NCI-H748 (cell line): Measurements from ENCODE around the gene PREX1.

Experiments used
- DNase-seq: peaks from one replicate; lab custom pipeline; 2025; ENCODE audit not compliant: unreplicated experiment; lab: John Stamatoyannopoulos, UW

The PREX1 gene

DNA sequence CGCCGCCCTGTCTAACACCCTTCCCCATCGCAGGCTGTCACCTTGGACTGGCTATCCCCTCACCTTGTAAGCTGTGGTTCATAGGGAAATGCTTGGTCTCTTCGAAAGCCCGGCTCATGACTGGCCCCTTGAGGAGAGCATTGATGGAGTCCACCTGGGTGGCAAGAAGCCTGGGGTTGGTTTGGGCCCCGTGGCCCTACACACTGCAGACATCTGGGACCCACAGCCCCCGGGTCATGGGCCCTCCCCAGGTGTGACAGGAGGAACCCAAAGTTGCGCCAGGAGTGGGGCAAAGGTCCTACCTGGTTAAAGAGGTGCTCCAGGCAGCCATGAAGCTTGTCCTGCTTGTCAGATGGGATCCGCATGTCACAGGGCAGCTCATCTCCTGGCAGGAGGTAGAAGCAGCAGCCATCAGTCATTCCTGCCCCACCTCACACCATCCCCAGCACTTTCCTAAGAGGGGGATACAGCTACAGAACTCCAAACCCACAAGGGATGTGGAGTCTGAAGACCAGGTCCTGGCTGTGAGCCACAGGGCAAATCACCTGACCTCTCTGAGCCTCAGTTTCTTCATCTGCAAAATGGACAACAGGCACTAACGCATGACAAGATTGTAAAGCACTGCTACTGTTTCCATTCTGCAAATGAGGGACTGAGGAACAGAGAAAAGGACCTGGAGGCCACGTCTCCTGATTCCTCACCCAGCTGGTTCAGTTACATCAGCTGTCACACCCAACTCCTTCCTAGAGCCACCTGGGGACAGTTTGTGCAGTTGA is 185.5 kb downstream of the PREX1 start:
- DNase-seq: no peak

DNA sequence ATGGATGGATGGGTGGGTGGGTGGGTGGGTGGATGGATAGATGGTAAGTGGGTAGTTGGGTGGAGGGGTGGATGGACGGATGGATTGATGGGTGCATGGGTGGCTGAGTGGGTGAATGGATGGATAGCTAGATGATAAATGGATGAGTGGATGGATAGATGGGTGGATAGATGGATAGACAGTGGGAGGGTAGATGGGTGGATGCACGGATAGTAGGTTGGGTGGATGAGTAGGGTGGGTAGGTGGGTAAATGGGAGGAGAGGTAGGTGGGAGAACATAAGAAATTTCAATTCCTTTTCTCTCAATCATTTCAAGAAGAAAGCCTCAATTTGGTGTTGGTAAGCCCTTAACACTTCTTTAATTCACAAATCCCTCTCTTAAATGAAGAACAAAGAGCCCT is 186.9 kb downstream of the PREX1 start:
- no peak for DNase-seq

DNA sequence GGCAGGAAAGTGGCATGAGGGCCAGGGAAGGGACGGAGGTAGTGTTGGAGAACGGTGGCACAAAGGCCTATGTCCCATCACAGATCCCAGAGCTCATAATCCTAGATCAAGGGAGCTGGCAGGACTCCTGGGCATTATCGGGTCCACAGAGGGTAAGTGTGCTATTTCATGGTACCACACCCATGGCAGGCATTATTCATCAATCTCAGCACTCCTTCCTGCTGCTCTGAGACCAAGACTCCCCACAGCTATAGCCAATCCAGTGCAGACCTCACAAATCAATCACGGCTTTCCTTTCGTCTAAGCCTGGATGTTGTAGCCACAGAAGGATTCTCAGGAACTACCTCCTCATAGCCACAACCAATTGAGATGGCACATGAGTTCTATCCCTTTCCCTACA is 187.9 kb downstream of the PREX1 start:
- no peak for DNase-seq

DNA sequence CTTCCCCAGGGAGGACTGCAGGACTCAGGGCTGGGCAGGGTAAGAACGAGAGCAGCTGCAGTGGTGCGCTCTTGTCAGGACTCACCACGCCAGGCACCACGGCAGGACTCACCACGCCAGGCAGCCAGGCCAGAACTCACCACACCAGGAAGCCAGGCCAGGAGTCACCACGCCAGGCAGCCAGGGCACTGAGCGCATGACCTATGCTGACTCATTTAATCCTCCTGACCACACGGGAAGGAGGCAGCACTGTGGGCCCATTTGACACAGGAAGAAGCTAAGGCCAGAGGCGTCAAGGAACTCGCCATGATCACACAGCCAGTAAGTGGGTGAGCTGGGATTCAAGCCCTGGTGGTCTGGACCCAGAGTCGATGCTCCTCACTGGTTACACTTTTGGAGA is 189.3 kb downstream of the PREX1 start:
- no peak for DNase-seq

DNA sequence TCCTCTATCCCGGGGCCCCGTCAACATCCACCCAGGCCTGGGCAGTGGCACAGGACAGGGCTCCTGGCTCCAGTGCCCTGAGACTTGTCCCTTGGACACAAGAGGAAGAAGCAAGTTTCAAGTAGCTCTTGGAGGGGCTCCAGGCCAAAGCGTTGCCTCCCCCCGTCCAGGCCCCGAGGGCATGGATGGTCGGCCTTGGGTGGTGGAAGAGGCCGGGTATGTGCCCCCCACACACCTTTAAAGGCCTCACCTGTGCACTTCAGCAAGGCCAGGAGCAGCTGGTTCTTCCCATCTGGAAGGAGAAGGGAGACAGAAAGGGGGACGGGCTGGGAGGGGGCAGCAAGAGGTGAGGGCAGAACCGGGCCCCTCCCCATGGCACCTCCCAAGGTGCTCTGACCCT is 190.3 kb downstream of the PREX1 start:
- DNase-seq: no peak

DNA sequence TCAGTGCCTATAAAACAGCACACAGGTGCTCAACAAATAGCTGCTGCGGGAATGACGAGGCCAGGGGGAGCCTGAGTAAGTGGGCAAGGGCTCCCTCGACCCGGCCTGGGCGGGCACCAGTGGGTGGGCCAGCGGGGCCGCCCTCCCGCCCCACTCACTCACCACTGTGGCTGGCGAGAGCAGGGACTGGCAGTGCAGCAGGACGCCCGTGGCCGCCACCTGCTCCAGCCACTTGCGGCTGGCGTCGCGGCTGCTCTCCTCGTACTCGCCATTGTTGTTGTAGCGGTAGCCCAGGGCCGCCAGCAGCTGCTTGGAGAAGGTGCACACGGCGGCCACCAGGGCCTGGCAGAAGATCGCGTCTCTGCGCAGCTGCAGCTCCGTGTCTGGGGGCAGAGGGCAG is 191.5 kb downstream of the PREX1 start:
- DNase-seq: no peak

DNA sequence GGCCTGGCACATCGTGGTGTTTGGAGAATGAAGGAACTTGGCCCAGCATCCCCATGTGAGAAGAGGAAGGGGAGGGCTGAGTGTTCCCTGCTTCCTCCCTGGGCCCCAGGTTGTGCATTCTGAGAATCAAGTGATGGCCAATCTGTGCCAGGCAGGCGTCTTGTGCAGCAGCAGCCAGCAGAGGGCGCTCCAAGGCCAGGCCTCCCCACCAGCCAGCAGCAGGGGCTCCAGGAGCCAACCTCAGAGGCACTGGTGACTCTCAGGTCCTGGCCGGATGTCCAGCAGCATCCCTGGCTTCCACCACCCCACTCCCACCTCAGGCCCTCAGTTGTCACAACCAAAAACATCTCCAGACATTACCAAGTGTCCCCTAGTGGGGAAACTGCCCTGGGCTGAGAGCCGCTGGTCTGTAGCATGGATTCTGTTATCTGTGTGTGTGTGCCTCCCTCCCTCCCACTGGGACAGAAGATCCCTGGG is 192.0 kb downstream of the PREX1 start:
- DNase-seq: peak; percentile 41

DNA sequence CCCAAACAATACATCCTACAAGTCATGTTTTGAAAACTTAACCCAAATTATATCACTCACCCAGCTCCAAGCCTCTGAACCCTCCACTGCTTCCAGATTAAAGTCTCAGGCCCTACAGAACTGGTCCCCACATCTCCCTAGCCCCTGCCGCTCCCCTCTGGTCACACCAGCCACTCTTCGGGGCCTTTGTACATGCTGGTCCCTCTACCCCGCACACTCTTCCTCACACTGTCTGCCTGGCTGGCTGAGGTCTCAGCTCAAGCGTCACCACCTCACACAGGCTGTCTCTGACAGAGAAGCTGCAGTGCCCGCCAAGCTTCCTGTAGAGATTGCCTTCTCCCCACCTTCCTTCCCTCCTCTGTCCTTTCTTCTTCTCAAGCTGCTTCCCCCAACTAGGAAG is 192.4 kb downstream of the PREX1 start:
- no peak for DNase-seq

DNA sequence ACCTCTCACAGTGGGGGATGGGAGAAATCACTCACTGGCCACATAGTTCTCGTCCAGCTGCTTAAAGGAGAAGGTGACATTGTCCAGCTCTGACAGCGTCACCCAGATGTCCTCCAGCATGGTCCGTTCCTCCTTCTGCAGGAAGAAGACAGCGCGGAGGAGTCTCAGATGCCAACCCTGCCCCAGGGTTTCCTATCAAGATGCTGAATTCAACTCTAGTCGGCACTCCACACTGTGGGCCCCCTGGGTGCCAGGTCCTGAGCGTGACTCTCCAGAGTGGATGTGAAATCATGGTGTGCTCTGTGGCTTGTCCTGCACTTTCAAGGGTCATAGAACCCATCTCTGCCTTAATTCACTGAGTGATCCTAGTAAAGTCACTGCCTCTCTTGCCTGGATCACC is 193.2 kb downstream of the PREX1 start:
- DNase-seq: no peak

DNA sequence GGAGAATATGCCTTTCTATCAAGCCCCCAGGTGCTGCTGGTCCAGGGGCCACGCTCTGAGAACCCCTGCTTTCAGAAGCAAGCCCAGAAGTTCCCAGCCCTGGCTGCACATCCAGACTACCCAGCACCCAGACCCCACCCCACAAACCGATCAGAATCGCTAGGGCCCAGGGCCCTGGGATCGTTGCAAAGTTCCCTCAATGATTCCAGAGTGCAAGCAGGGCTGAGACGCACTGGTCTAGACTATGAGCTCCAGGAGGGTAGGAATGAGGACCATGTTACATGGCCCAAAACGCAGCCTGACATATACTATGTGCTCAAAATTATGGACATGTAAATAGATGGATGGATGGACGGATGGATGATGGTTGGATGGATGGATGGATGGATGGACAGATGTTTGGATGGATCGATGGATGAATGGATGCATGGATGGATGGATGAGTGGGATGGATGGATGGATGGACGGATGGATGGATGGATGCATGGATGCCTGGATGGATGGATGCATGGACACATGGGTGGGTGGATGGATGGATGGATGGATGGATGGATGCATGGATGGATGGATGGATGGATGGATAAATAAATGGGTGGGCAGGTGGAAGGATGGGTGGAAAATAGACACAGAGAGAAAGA is 194.1 kb downstream of the PREX1 start:
- no peak for DNase-seq

DNA sequence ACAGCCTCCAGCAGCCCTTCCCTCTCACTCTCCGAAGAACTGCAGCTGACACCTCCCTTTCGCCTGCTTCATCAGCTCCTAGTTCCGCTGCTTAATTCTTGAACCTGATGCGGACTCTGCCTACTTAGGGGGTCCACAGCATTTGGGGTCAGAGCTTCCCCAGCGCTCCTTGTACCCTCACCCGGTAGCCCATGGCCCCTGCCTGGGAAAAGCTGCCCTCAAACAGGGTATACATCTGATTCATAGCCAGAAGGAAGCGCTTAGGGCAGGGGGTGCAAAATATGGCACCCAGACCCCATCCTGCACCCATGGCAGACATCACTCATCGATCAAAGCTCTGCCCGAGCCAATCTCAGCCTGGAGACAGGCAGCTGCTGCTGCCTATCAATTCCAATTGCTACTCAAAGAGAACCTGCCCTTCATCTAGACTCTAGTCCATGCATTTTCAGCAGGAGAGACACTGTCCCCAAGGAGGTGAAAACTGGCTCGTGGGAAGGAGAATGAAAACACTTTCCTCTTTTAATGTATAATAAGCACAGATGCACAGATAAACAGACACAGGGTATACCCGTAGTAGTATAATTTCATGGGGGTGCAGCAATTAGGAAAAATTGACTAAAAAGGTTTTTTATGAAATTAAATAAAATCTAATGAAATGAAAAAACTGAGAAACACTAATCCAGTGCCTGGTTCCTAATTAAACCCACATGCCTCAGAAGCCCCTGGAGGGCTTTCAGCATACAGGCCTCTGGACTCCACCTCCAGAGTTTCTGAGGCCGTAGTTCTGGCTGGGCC is 194.8 kb downstream of the PREX1 start:
- no peak for DNase-seq

DNA sequence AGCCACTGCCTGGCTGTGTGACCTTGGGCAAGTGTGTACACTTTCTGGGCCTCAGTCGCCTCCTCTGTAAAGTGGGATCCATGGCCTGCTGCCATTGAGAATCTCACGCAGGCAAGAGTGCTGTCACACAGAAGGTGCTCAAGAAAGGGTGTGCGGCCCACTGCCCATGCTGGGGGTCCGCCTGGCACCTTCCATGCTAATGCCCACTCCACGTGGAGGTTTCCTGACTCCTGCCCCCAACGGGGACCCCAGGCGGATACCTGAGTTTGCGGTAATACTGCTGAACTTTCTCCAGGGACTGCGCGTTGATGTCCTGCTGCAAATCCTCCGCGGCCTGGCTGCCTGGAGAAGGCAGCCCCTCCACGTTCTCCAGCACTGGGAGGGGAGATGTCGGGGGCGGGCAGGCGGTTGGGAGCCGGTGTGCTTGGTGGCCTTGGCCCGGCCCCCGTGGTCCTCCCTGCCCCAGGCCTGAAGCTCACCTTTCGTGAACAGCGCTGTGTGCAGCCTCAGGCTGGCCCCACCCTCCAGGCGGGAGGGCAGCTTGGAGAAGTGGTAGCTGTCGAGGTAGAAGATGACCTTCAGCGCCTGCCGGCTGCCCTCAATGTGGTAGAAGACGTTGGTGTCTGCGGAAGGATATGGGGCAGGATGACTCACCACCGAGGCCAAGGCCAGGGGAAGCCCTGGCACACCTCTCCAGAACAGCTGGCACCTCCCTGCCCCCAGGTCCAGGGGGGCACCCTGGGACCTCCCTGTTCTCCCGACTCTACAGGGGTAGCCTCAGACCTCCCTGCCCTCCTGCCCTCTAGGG is 195.6 kb downstream of the PREX1 start:
- no peak for DNase-seq

DNA sequence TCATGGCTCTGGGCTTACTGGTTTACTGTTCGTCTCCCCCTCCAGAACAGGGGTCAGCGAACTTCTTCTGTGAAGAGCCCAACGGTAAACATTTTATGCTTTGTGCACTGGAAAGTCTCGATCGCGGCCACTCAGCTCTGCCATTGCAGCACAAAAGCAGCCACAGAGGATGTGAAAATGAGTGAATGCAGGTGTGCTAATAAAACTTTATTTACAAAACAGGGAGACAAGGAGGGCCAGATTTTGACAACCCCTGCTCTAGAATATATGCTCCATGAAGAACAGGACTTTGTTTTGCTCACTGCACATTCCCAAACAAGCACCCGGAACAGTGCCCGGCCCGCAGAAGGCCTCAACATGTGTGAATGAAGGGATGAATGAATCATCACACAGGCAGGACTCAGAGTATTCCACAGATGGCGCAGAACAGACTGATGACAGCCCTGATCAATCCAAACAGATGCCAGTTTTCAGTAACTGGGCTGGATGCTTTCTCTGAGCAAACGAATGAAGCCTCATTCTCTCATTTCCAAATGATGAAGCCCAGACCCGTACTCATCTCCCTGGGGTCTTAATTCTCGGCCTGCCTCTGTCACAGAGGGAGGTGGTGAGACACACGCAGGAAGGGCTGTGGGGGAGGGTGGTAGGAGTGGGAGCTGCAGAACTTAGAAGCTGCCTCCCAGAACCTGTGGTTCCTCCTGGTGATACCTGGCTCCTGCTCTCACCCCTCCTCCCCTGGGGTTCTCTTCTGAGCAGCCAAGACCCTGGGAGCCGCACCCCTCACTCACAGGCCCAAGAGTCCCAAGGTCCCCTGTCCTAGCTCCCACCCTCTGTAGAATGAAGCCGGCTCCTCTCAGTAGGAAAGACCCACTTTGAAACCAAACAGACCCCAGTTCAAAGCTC is 196.4 kb downstream of the PREX1 start:
- DNase-seq: peak; percentile 35

DNA sequence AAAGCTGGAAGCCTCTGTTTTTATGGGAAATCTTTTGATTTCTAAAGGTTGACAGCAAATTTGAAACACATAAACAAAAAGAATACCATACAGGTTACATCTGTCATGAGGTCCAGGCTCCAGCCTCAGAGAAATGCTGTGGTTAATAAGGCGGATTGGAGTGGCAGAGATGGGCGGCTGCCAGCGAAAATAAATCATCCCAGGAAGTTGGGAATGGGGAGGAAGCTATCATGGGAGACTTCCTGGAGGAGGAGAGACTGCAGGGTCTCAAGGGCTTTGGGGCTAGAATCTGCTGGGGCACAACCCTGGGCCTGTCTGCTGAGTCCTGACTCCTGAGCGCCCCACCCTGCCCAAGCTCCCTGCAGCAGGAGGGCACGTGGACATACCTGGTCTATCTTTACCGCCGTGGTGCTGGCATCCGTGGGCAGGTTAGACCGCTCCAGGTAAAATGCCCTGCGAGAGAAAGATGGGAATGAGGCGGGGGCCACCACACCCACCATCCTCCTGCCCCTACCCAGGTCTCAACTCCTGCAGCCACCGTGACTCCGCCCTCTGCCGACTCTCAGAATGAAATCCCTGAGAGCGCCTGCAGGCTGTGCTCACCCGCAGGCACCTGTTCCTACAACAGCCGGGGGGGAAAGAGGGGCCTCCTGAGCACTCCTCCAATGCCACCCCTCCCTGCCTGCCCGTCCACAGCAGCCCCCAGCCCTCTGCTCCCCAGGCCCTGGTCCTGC is 197.3 kb downstream of the PREX1 start:
- peak; percentile 39 for DNase-seq

DNA sequence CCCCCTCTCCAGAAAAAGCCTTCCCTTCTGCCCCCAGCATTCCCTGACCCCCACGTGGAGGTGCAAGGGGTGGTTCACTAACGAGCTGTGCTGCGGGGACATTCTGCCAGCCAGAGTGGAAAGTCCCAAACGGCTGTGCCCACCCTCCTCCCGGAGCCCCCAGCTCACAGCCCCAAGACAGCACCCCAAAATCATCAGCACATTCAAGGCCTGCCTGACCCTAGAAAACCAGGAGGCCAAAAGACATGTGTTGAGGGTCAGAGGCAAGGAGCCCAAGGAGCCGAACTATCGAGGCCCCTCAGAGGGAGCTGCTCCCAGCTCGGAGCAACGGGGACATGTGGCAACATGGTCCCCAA is 197.9 kb downstream of the PREX1 start:
- no peak for DNase-seq

DNA sequence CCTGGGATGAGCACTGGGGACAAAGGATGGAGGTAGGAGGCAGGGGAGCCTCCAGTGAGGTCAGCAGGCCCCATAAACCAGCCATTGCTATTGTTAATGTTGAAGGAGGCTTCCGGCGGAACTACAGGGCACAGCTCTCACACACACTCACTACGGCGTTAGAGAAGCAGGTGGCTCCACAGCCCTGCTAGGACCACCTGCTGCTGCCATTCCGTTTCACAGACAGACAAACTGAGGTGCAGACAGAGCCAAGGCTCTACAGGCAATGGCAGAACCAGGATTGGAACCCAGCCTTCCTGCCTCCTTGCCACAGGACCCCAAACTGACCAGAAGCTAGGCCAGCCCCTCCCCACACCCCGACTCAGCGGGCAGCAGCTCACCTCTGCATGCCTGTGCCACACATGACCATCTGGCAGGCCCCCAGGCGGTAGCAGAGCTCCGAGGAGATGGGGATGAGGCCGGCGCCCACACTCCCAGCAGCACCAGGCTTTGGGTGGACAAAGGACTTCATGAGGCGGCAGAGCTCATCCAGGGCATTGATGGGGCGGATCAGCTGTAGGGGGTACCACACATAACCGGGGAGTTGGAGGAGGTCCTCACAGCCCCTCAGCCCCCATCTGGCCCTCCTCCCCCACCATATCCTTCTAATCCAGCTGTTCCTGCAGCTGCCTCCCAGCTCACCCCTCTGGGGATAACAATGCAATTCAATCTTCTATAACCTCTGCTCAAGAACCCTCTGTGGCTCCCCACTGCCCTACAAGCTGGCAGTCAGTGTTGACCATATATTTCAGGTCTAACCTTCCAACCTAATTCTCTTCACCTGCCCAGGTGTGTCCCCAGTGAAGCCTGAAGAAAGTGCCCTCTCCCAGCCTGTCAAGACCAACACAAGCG is 198.5 kb downstream of the PREX1 start:
- no peak for DNase-seq

DNA sequence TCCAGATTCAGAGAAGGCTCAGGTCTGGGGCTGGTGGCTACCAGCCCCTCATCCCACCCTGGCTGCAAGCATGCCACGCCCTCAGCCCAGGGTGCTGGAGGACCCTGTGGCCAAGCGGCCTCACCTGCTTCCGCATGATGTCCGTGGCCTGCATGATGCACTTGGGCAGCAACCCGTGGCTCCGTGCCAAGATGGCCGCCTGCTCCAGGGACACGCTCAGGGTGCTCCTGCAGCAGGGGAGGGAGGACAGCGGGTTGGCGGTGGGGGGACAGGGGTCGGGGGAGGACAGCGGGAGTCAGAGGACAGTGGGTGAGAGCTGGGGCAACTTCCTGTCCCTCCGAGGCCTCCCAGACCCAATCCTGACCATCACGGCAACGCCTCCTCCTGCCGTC is 200.1 kb downstream of the PREX1 start:
- DNase-seq: no peak

DNA sequence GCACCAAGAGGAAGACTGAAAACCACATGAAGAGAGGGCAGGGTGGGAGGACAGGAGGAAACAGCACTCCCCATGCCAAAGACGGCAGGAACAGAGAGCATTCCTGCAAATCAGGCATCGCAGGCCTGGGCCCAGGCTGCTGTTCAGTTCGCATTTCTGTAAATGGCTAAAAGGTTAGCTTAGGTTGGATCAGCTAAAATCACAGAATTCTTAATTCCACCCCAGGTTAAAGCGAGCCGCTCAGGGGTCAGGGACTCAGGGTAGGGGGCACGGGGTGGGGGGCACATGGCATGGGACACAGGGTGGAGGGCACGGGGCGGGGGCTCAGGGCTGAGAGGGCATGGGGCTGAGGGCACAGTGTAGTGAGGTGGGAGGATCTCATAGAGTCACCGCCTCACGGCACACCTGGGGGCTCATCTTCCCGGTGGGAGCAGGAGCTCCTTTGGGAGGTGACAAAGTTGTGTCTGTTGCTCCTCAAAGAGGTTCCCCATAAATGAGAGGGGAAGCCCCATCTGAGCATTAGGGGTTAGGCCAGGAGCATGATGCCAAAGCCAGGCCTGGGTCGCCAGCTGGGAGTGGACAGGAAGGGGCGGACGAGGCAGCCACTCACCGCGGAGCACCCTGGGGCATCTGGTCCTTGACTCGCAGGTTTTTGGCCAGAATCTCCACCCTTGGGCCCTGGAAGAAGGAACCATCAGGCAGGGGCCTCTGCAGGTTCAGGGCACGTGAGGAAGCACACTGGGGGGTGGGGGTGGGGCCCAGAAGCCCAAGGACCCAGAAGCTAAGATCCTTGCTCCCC is 200.7 kb downstream of the PREX1 start:
- no peak for DNase-seq
